IMR-90 (cell line): ENCODE results near the gene HSPB9. TPM values are rescaled to one million over a fixed set of nuclear protein-coding genes. Genes with fewer than 3 reads are reported as not detected.

ENCODE experiments used
- ATAC-seq: fragments of 200-7000 bp; cut with Tn5 transposase; 2 replicates; pipeline ENCODE4 v1.9.1; 2020; ENCODE audit warnings: low read depth, mild to moderate bottlenecking, moderate library complexity
- BruUV-seq: library from RNA; stranded (reverse); fragments of 400-500 nt; replicated peaks from 2 replicates; lab custom pipeline; 2021; lab: Mats Ljungman, UMichigan
- CTCF ChIA-PET: fragments of 300-600 bp; formaldehyde crosslinking; extraction: SDS; loops from one replicate; lab custom pipeline; 2021; ENCODE audit warnings: antibody characterized with exemption; lab: Yijun Ruan, JAX
- POLR2A ChIA-PET: fragments of 300-600 bp; sonication (Branson Sonifier 250); formaldehyde crosslinking; loops from one replicate; lab custom pipeline; 2022; ENCODE audit warnings: antibody characterized with exemption; ENCODE audit not compliant: unreplicated experiment; lab: Charles Lee
- DNase-seq: peaks from one replicate; pipeline ENCODE4 v3.0.0; 2013
- H2AFZ ChIP-seq: replicated peaks from 2 replicates; pipeline ENCODE3; 2013; ENCODE audit warnings: low read length, mild to moderate bottlenecking; ENCODE audit not compliant: poor library complexity
- H2AK5ac ChIP-seq: 2 replicates; pipeline ENCODE4 v1.6.1; 2013; ENCODE audit warnings: low read depth, low read length, inconsistent platforms
- H2AK9ac ChIP-seq: replicated peaks from 2 replicates; pipeline ENCODE3; 2013; ENCODE audit warnings: mild to moderate bottlenecking, low read depth, low read length, moderate library complexity; ENCODE audit not compliant: poor library complexity
- H2BK120ac ChIP-seq: 2 replicates; pipeline ENCODE4 v1.6.1; 2013; ENCODE audit warnings: low read depth, low read length, inconsistent platforms
- H2BK15ac ChIP-seq: 3 replicates; pipeline ENCODE4 v1.6.1; 2013; ENCODE audit warnings: low read depth, low read length, inconsistent platforms
- H2BK20ac ChIP-seq: 2 replicates; pipeline ENCODE4 v1.6.1; 2013; ENCODE audit warnings: low read depth, mild to moderate bottlenecking, inconsistent platforms, low read length, moderate library complexity
- H2BK5ac ChIP-seq: 2 replicates; pipeline ENCODE4 v1.6.1; 2013; ENCODE audit warnings: mild to moderate bottlenecking, low read depth, low read length, inconsistent platforms; ENCODE audit not compliant: poor library complexity, severe bottlenecking
- H3K14ac ChIP-seq: replicated peaks from 2 replicates; pipeline ENCODE4 v1.6.1; 2013; ENCODE audit warnings: low read depth, low read length, inconsistent platforms
- H3K18ac ChIP-seq: 2 replicates; pipeline ENCODE4 v1.6.1; 2013; ENCODE audit warnings: low read depth, low read length, control low read depth
- H3K23ac ChIP-seq: 2 replicates; pipeline ENCODE4 v1.6.1; 2013; ENCODE audit warnings: low read depth, low read length, inconsistent platforms
- H3K27ac ChIP-seq: 2 replicates; pipeline ENCODE4 v1.5.1; 2013; ENCODE audit warnings: mild to moderate bottlenecking, control low read depth, low read length; ENCODE audit not compliant: insufficient read depth
- H3K27me3 ChIP-seq: 2 replicates; pipeline ENCODE4 v1.6.1; 2013; ENCODE audit warnings: low read length; ENCODE audit not compliant: control insufficient read depth, insufficient read depth
- H3K36me3 ChIP-seq: 2 replicates; pipeline ENCODE4 v1.6.1; 2013; ENCODE audit warnings: low read length, mixed read lengths; ENCODE audit not compliant: control insufficient read depth, insufficient read depth
- H3K4ac ChIP-seq: 2 replicates; pipeline ENCODE4 v1.6.1; 2013; ENCODE audit warnings: low read depth, low read length, inconsistent platforms
- H3K4me1 ChIP-seq: 2 replicates; pipeline ENCODE4 v1.6.1; 2013; ENCODE audit warnings: low read length, mixed read lengths; ENCODE audit not compliant: control insufficient read depth, insufficient read depth
- H3K4me2 ChIP-seq: 2 replicates; pipeline ENCODE4 v1.6.1; 2013; ENCODE audit warnings: low read depth, mild to moderate bottlenecking, control low read depth, low read length, moderate library complexity
- H3K4me3 ChIP-seq: 2 replicates; pipeline ENCODE4 v1.5.1; 2013; ENCODE audit warnings: low read depth, mild to moderate bottlenecking, control low read depth, low read length, moderate library complexity; ENCODE audit not compliant: insufficient read depth
- H3K56ac ChIP-seq: 2 replicates; pipeline ENCODE4 v1.6.1; 2013; ENCODE audit warnings: low read length, inconsistent platforms; ENCODE audit not compliant: insufficient read depth; ENCODE audit errors: extremely low read depth
- H3K79me1 ChIP-seq, 2 experiments: 2 replicates each; pipeline ENCODE4 v1.6.1; 2013; ENCODE audit warnings: low read length in 2 of 2, inconsistent platforms in 1 of 2, low read depth in 1 of 2
- H3K9ac ChIP-seq: 2 replicates; pipeline ENCODE4 v1.6.1; 2013; ENCODE audit warnings: low read depth, low read length, control low read depth
- H3K9me1 ChIP-seq: 2 replicates; pipeline ENCODE4 v1.6.1; 2013; ENCODE audit warnings: low read length, inconsistent platforms; ENCODE audit not compliant: insufficient read depth
- H3K9me3 ChIP-seq: 2 replicates; pipeline ENCODE4 v1.6.1; 2013; ENCODE audit warnings: low read length; ENCODE audit not compliant: control insufficient read depth, insufficient read depth
- H4K20me1 ChIP-seq: 2 replicates; pipeline ENCODE4 v1.6.1; 2013; ENCODE audit warnings: low read length, inconsistent platforms; ENCODE audit not compliant: insufficient read depth
- H4K5ac ChIP-seq: 2 replicates; pipeline ENCODE4 v1.6.1; 2013; ENCODE audit warnings: mild to moderate bottlenecking, low read depth, low read length, control low read depth
- H4K8ac ChIP-seq, 2 experiments: 2 replicates each; pipeline ENCODE4 v1.6.1; 2013; ENCODE audit warnings: low read depth in 2 of 2, low read length in 2 of 2, control low read depth in 1 of 2, inconsistent platforms in 1 of 2
- H4K91ac ChIP-seq: 2 replicates; pipeline ENCODE4 v1.6.1; 2013; ENCODE audit warnings: low read depth, low read length, inconsistent platforms; ENCODE audit not compliant: insufficient read depth
- CHD1 ChIP-seq: IDR thresholded peaks from 2 replicates; pipeline ENCODE4 v1.6.1; 2012; ENCODE audit warnings: low read depth, low read length, improper control_type of control experiment
- FOS ChIP-seq: fragments of 150-350 bp; IDR thresholded peaks from 2 replicates; pipeline ENCODE4 v1.6.1; 2016; ENCODE audit warnings: low read depth, low read length
- MAFK ChIP-seq: IDR thresholded peaks from 2 replicates; pipeline ENCODE4 v1.6.1; 2012; ENCODE audit warnings: low read depth, low read length, improper control_type of control experiment
- MAZ ChIP-seq: IDR thresholded peaks from 2 replicates; pipeline ENCODE4 v1.6.1; 2012; ENCODE audit warnings: low read depth, mild to moderate bottlenecking, low read length, improper control_type of control experiment, moderate library complexity, borderline replicate concordance
- MXI1 ChIP-seq: IDR thresholded peaks from 2 replicates; pipeline ENCODE4 v1.6.1; 2012; ENCODE audit warnings: low read depth, mild to moderate bottlenecking, low read length, moderate library complexity, borderline replicate concordance
- NFE2L2 ChIP-seq: fragments of 150-350 bp; IDR thresholded peaks from 2 replicates; pipeline ENCODE4 v1.6.1; 2016; ENCODE audit warnings: low read depth, mild to moderate bottlenecking, low read length
- POLR2A ChIP-seq: IDR thresholded peaks from 2 replicates; pipeline ENCODE4 v1.6.1; 2012; ENCODE audit warnings: mild to moderate bottlenecking, low read depth, low read length
- RAD21 ChIP-seq: IDR thresholded peaks from 2 replicates; pipeline ENCODE4 v1.6.1; 2012; ENCODE audit warnings: low read length, improper control_type of control experiment
- SMC3 ChIP-seq: fragments of 150-350 bp; IDR thresholded peaks from 2 replicates; pipeline ENCODE4 v1.6.1; 2016; ENCODE audit warnings: low read depth, mild to moderate bottlenecking, antibody characterized with exemption, low read length, moderate library complexity
- WGBS, 2 experiments: methylation state at CpG; one replicate each; pipeline versions ENCODE4 v1.1.5 to v1.1.7; 2013; ENCODE audit warnings: missing lambda C conversion rate in 2 of 2; ENCODE audit not compliant: insufficient read length in 1 of 2; ENCODE audit errors: extremely low coverage in 2 of 2; 5-methylcytosine and 5-hydroxymethylcytosine counted together
- dilution Hi-C: fragments of 300-500 bp; cut with HindIII; formaldehyde crosslinking; loops from one replicate; pipeline ENCODE4 v1.14.3; 2018; ENCODE audit warnings: low sequenced_read_pairs; ENCODE audit not compliant: unreplicated experiment
- in situ Hi-C: fragments of 300-500 bp; cut with MboI; formaldehyde crosslinking; loops from 3 replicates; pipeline ENCODE4 v1.14.3; 2019; ENCODE audit warnings: low sequenced_read_pairs, inconsistent platforms, mixed read lengths
- intact Hi-C: fragments of 100-400 bp; cut with micrococcal nuclease; formaldehyde crosslinking; loops from 2 replicates; pipeline ENCODE4 v1.10.0; 2022
- polyA plus RNA-seq, 3 experiments: library from polyadenylated mRNA; depleted of rRNA; stranded (reverse); fragments of >200 nt; gene quantifications; 2 replicates each; pipeline ENCODE4 v1.2.3, GENCODE V29; 2012; ENCODE audit warnings: low replicate concordance in 1 of 3
- total RNA-seq: library from RNA; depleted of rRNA; stranded (reverse); fragments of >200 nt; gene quantifications from 2 replicates; pipeline ENCODE4 v1.2.3, GENCODE V29; 2012
- TF ChIP-seq, protein P1 (sequence below): fragments of 150-350 bp; IDR thresholded peaks from 2 replicates; pipeline ENCODE4 v1.6.1; 2016; ENCODE audit warnings: low read depth, mild to moderate bottlenecking, low read length, moderate library complexity, borderline replicate concordance

HSPB9 gene
- total and polyA plus RNA-seq, 2 of the 4 experiments (the other 2 are of a cell fraction): not detected

GRCh38 chr17:42078396-42079043 is 44.1 kb upstream of the HSPB9 start:
- H2AFZ ChIP-seq: no peak overlapping the region
- H2AK5ac ChIP-seq: no peak overlapping the region
- no peak overlapping the region for H3K4me2 ChIP-seq
- ChIA-PET CTCF (no interaction called here), POLR2A (no interaction called here)
- no peak overlapping the region for H3K18ac ChIP-seq
- H4K91ac ChIP-seq: no peak overlapping the region
- H3K9me1 ChIP-seq: no peaks in the 10 kb centered on the region
- DNase-seq: no peak
- H3K27ac ChIP-seq: no peak overlapping the region
- H3K9ac ChIP-seq: no peak overlapping the region
- H2BK20ac ChIP-seq: no peak overlapping the region
- H2BK5ac ChIP-seq: no peak overlapping the region
- H4K5ac ChIP-seq: no peak overlapping the region
- H3K9me3 ChIP-seq: no peaks in the 10 kb centered on the region
- no peaks in the 10 kb centered on the region for H3K79me1 ChIP-seq
- H2AK9ac ChIP-seq: no peak overlapping the region
- no peak overlapping the region for H3K56ac ChIP-seq
- peaks cover 53% of the 10 kb centered on the region for H3K27me3 ChIP-seq
- no peak overlapping the region for H3K4me3 ChIP-seq
- H2BK15ac ChIP-seq: no peak overlapping the region
- TF ChIP-seq RAD21 (no peak), SMC3 (no peak), FOS (no peak), NFE2L2 (no peak), POLR2A (no peak), CHD1 (no peak), MAZ (no peak), MAFK (no peak), MXI1 (no peak)
- TF ChIP-seq, protein P1, sequence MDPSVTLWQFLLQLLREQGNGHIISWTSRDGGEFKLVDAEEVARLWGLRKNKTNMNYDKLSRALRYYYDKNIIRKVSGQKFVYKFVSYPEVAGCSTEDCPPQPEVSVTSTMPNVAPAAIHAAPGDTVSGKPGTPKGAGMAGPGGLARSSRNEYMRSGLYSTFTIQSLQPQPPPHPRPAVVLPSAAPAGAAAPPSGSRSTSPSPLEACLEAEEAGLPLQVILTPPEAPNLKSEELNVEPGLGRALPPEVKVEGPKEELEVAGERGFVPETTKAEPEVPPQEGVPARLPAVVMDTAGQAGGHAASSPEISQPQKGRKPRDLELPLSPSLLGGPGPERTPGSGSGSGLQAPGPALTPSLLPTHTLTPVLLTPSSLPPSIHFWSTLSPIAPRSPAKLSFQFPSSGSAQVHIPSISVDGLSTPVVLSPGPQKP: no peak
- no peak overlapping the region for H3K14ac ChIP-seq
- dilution Hi-C loops (no loop called here), in situ Hi-C loops (no loop called here), intact Hi-C loops (no loop called here)
- no peak overlapping the region for H4K8ac ChIP-seq
- H3K36me3 ChIP-seq: no peaks in the 10 kb centered on the region
- no peaks in the 10 kb centered on the region for H4K20me1 ChIP-seq
- no TSS peak for BruUV-seq
- WGBS, 2 experiments: no CpG with 5 or more reads among the region's 8 CpGs
- no peak overlapping the region for H2BK120ac ChIP-seq
- no peaks in the 10 kb centered on the region for H3K4me1 ChIP-seq
- ATAC-seq: no peak
- H3K23ac ChIP-seq: no peak overlapping the region
- H3K4ac ChIP-seq: no peak overlapping the region
